ENCODE measurements around the gene LXN.

Gene LXN

DNA sequence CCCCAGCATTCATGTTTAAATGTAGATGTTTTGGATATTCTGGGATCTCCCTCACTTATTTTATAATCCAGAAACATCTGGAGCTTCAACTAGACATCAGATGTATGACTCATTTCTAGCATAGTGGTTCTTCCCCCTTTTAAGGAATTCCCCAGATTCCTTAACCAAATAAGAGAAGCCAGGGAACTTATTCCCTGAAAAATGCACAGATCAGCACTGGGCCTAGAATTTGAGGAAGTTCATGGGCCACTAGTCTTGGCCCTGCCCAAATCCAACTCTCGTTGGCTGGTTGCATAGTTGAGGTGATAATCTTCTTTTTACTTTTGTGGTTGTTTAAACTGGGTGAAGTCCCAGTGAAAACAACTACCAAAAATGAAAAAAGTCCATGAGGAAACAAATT, 39.4 kb upstream of the LXN start:
- DNase-seq (ENCODE audit: low read depth) = no peak
- no peak overlapping the region for H3K4me3 ChIP-seq (ENCODE audit: low read depth, low read length)
- TF ChIP-seq, protein P1, sequence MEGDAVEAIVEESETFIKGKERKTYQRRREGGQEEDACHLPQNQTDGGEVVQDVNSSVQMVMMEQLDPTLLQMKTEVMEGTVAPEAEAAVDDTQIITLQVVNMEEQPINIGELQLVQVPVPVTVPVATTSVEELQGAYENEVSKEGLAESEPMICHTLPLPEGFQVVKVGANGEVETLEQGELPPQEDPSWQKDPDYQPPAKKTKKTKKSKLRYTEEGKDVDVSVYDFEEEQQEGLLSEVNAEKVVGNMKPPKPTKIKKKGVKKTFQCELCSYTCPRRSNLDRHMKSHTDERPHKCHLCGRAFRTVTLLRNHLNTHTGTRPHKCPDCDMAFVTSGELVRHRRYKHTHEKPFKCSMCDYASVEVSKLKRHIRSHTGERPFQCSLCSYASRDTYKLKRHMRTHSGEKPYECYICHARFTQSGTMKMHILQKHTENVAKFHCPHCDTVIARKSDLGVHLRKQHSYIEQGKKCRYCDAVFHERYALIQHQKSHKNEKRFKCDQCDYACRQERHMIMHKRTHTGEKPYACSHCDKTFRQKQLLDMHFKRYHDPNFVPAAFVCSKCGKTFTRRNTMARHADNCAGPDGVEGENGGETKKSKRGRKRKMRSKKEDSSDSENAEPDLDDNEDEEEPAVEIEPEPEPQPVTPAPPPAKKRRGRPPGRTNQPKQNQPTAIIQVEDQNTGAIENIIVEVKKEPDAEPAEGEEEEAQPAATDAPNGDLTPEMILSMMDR (IDR thresholded peaks at IDR 0.05; ENCODE audit: insufficient read depth, low read depth, low read length, missing control alignments) = no peak

DNA sequence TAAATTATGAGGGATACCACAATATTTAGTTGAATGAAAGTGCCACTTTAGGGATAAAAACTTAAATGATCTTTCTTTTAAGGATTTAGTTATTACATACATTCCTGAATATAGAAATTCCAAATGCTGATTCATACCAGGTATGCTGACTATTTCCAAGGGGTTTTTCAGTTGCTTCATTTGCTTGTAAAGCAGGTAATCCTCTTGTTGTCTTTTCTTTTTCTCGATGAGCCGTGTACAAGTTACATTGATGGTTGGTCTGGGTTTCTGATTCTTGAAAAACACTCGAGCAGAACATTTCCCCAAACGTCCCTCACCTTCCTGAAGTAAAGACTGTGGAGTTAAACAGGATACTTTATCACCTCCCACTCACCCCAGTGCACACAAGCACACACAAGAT, 38.2 kb upstream of the LXN start:
- no peak for DNase-seq (ENCODE audit: low read depth)
- H3K4me3 ChIP-seq (ENCODE audit: low read depth, low read length) = no peak overlapping the region
- TF ChIP-seq, protein P1 (IDR thresholded peaks at IDR 0.05; ENCODE audit: insufficient read depth, low read depth, low read length, missing control alignments) = no peak

DNA sequence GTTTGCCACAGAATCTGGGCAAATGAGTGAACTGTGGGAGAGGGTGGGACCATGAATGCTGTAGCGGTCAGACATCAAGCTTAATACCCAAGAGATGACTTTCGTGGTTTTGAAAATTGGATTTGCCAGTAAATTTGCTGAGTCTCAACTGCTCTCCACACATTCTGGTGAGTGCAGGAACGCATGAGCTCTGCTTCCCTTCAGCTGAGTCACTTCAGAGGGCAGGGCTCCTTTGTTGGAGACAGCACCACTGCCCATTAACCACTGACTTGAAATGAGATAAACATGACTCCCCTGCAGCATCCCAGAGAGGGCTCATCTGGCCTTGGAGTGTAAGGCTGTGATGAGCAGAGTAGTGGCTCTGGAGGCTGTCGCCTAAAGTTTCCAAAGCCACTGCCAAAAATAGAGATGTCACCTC, 37.2 kb upstream of the LXN start:
- TF ChIP-seq, protein P1 (IDR thresholded peaks at IDR 0.05; ENCODE audit: insufficient read depth, low read depth, low read length, missing control alignments) = no peak
- DNase-seq (ENCODE audit: low read depth) = no peak
- no peak overlapping the region for H3K4me3 ChIP-seq (ENCODE audit: low read depth, low read length)

DNA sequence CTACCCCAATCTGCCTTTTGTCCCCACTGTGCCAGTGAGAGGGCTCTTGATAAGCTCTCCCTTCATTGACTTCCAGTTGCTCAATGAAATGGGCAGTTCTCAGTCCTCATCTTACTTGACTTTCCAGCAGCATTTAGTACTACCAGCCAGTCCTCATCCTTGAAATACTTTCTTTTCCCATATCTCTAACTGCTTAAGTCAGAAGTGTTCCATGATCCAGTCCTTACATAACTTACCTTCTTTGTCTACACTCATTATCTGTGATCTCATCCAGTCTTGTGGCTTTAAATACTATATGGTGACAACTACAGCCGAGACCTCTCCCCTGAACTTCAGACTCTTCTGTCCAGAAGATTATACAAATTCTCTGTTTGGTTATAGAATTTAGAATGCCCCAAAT, 31.1 kb upstream of the LXN start:
- no peak overlapping the region for H3K4me3 ChIP-seq (ENCODE audit: low read depth, low read length)
- DNase-seq (ENCODE audit: low read depth) = no peak
- TF ChIP-seq, protein P1 (IDR thresholded peaks at IDR 0.05; ENCODE audit: insufficient read depth, low read depth, low read length, missing control alignments) = no peak

DNA sequence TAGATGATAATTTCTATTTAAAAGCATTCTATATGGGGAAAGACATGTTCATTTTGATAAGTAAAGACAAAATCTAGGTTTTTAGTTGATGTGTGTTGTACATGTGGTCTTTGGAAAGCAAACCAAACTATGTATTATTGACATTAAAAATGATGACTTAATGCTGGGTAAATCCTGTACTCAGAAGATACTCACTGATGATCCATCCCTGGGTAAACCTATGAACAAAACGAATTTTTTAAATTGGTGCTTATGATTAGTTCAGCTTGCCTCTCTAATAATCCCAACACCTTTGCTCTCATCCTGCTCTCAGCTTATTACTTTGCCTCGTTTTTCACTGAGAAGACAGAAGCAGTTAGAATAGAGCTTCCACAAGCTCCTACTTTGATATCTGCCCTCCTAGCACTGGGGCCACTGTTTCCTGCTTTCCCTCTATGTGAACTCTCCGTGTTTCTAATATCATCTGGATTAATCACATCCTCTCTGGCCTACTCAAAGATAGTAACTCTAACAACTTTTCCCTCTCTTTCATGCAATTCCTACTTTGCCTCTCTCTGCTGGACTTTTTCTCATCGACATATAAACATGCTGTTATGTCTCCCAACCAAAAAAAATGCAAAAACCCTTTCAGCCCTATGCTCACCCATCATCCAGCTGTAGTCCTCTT, 30.5 kb upstream of the LXN start:
- H3K4me3 ChIP-seq (ENCODE audit: low read depth, low read length) = no peak overlapping the region
- TF ChIP-seq, protein P1 (IDR thresholded peaks at IDR 0.05; ENCODE audit: insufficient read depth, low read depth, low read length, missing control alignments) = no peak
- DNase-seq (ENCODE audit: low read depth) = no peak

DNA sequence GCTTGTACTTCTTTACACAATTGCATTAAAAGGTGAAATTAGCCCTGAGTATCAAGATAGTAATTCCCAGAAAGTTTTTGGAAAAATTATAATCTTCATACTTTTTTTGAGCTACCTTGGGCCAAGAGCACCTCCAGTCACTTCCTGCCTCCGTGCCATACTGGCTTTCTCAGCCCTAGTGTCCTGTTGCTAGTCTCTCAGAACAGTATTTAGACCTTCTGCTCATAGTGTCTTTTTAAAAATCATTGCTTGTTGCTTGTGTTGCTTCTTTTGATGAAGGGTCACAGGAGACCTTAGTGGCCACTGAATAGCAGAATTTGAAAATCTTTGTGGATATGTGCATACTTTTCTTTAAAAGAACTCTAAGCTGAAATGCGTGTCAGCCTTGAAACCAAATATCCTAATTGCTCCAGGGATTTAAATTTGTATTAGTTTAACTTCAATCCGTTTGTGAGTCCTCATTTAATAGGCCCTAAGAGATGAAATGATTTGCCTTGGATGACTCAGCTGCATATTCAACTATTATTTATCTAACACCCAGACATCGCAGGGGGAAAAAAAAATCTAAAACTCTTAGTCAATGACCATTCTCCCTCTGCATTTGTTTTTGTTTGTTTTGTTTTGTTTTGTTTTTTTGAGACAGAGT, 29.1 kb upstream of the LXN start:
- TF ChIP-seq, protein P1 (IDR thresholded peaks at IDR 0.05; ENCODE audit: insufficient read depth, low read depth, low read length, missing control alignments) = no peak
- no peak for DNase-seq (ENCODE audit: low read depth)
- no peak overlapping the region for H3K4me3 ChIP-seq (ENCODE audit: low read depth, low read length)

DNA sequence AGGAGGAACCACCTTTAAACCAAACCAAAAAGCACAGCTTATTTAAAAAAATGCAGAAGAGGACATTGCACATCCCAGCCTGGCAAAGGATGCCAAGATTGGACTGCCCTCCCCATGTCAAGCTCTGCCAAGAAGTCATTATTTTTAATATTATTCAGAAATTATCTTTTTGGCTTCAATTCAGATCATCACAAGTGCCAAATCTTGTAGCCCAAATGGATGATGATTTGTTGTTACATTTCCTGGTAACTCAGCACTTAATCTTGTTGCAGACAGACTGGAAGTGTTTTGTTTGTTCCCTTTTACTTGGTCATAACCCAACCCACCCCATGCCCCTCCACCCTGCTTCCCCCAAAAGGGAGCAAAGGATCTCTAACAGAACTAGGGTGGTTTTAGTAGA, 28.1 kb upstream of the LXN start:
- TF ChIP-seq, protein P1 (IDR thresholded peaks at IDR 0.05; ENCODE audit: insufficient read depth, low read depth, low read length, missing control alignments) = no peak
- no peak for DNase-seq (ENCODE audit: low read depth)

More for the DNA sequence above, 28.1 kb upstream of the LXN start:
- H3K4me3 ChIP-seq (ENCODE audit: low read depth, low read length) = no peak overlapping the region

Measured in GM12865 (cell line).